ENCODE results near the gene RUNX2.

GRCh38 chr6:45687570-45687969 is 359.4 kb downstream of the RUNX2 start:
- TF ChIP-seq EZH2 (IDR thresholded peaks at IDR 0.05; ENCODE audit: insufficient read depth, poor library complexity, severe bottlenecking) (no peak), EZH2phosphoT487 (IDR thresholded peaks at IDR 0.05; ENCODE audit: insufficient read depth, low read depth) (no peak)
